B cell (primary cell): ENCODE measurements around the gene NKX1-2. TPM values are rescaled to one million over a fixed set of nuclear protein-coding genes. Genes with fewer than 3 reads are reported as not detected.

ENCODE experiments used
- ATAC-seq: fragments of 200-7000 bp; cut with Tn5 transposase; one replicate; pipeline ENCODE4 v1.10.0; 2021; ENCODE audit warnings: low read depth, mild to moderate bottlenecking, moderate number of reproducible peaks, moderate library complexity
- CTCF ChIA-PET: fragments of 350-600 bp; sonication (Branson Sonifier 250); formaldehyde crosslinking; loops from one replicate; lab custom pipeline; 2021; ENCODE audit warnings: antibody characterized with exemption, inconsistent platforms; lab: Charles Lee
- POLR2A ChIA-PET: fragments of 350-600 bp; sonication (Branson Sonifier 250); formaldehyde crosslinking; loops from one replicate; lab custom pipeline; 2021; ENCODE audit warnings: antibody characterized with exemption; lab: Charles Lee
- DNase-seq: peaks from one replicate; pipeline ENCODE4 v3.0.0; 2013
- H2AFZ ChIP-seq: 2 replicates; pipeline ENCODE4 v1.6.1; 2012; ENCODE audit warnings: mild to moderate bottlenecking, low read depth, low read length; ENCODE audit not compliant: insufficient read depth, poor library complexity, severe bottlenecking
- H3K27ac ChIP-seq, 2 donors: 1 replicate in 1 of 2; 2 replicates in 1 of 2; pipeline ENCODE4 v1.5.1; 2012 to 2013; ENCODE audit warnings: low read length in 2 of 2, mild to moderate bottlenecking in 2 of 2, moderate library complexity in 1 of 2
- H3K27me3 ChIP-seq, 4 experiments: fragments of 200-600 bp in 1 of 4; sonication (generic) in 1 of 4; replicated peaks in 1 of 4; 1 replicate in 2 of 4; 2 replicates in 2 of 4; pipeline versions ENCODE4 v1.6.1 to v1.7.0; 2013 to 2016; ENCODE audit warnings: low read length in 3 of 4, mild to moderate bottlenecking in 2 of 4, mixed read lengths in 1 of 4, moderate library complexity in 1 of 4; ENCODE audit not compliant: insufficient read depth in 4 of 4, control insufficient read depth in 3 of 4; ENCODE audit errors: control extremely low read depth in 1 of 4
- H3K36me3 ChIP-seq, 2 experiments: replicated peaks in 1 of 2; 1 replicate in 1 of 2; 2 replicates in 1 of 2; pipeline versions ENCODE4 v1.6.1 to v1.7.1; 2013; ENCODE audit warnings: low read length in 1 of 2; ENCODE audit not compliant: insufficient read depth in 2 of 2, control insufficient read depth in 1 of 2; ENCODE audit errors: control extremely low read depth in 1 of 2, extremely low read depth in 1 of 2
- H3K4me1 ChIP-seq, 2 donors: fragments of 200-600 bp in 1 of 2; sonication (generic) in 1 of 2; 1 replicate in 1 of 2; 2 replicates in 1 of 2; pipeline versions ENCODE4 v1.5.1 to v1.6.1; 2013 to 2017; ENCODE audit warnings: low read length in 2 of 2; ENCODE audit not compliant: control insufficient read depth in 2 of 2, insufficient read depth in 2 of 2
- H3K4me2 ChIP-seq: replicated peaks from 2 replicates; pipeline ENCODE3; 2012; ENCODE audit warnings: mild to moderate bottlenecking, low read depth, low read length; ENCODE audit not compliant: poor library complexity, severe bottlenecking
- H3K4me3 ChIP-seq, 5 experiments: fragments of 200-600 bp in 1 of 5; sonication (generic) in 1 of 5; 1 replicate in 3 of 5; 2 replicates in 2 of 5; pipeline versions ENCODE4 v1.5.1 to v1.7.0; 2011 to 2016; ENCODE audit warnings: low read length in 4 of 5, mild to moderate bottlenecking in 4 of 5, low read depth in 2 of 5, control low read depth in 1 of 5, moderate library complexity in 1 of 5; ENCODE audit not compliant: insufficient read depth in 1 of 5; ENCODE audit errors: control extremely low read depth in 1 of 5, extremely low read depth in 1 of 5
- H3K79me2 ChIP-seq: fragments of 200-600 bp; sonication (generic); one replicate; pipeline ENCODE4 v1.6.0; 2016; ENCODE audit warnings: low read length; ENCODE audit not compliant: control insufficient read depth, insufficient read depth
- H3K9ac ChIP-seq: fragments of 200-600 bp; sonication (generic); 2 replicates; pipeline ENCODE4 v1.6.1; 2017; ENCODE audit warnings: mild to moderate bottlenecking, low read length, moderate library complexity
- H3K9me3 ChIP-seq, 3 donors: one replicate each; pipeline versions ENCODE4 v1.6.1 to v1.7.1; 2013; ENCODE audit warnings: low read length in 2 of 3; ENCODE audit not compliant: control insufficient read depth in 2 of 3, insufficient read depth in 1 of 3; ENCODE audit errors: control extremely low read depth in 1 of 3
- H4K20me1 ChIP-seq: 2 replicates; pipeline ENCODE4 v1.6.0; 2012; ENCODE audit warnings: mild to moderate bottlenecking, low read length; ENCODE audit not compliant: insufficient read depth, control insufficient read depth, poor library complexity, severe bottlenecking
- H3K27ac Mint-ChIP-seq: one replicate; pipeline ENCODE4 v1.8.0; 2021; ENCODE audit warnings: mixed read lengths
- H3K27me3 Mint-ChIP-seq: one replicate; pipeline ENCODE4 v1.8.0; 2021; ENCODE audit warnings: mixed read lengths
- H3K4me1 Mint-ChIP-seq: one replicate; pipeline ENCODE4 v1.8.0; 2021; ENCODE audit warnings: mixed read lengths
- H3K4me3 Mint-ChIP-seq: one replicate; pipeline ENCODE4 v1.8.0; 2021; ENCODE audit warnings: mixed read lengths
- H3K9me3 Mint-ChIP-seq: one replicate; pipeline ENCODE4 v1.8.0; 2022; ENCODE audit warnings: mixed read lengths; ENCODE audit not compliant: insufficient read depth
- CTCF ChIP-seq: fragments of 200-600 bp; IDR thresholded peaks from one replicate; pipeline ENCODE4 v1.8.0; 2022; ENCODE audit warnings: antibody characterized with exemption, mild to moderate bottlenecking
- EZH2 ChIP-seq: IDR thresholded peaks from 2 replicates; pipeline ENCODE4 v1.6.1; 2012; ENCODE audit warnings: borderline replicate concordance, low read depth, mild to moderate bottlenecking, moderate library complexity, low read length; ENCODE audit not compliant: insufficient read depth, poor library complexity, severe bottlenecking
- WGBS: methylation state at CpG from one replicate; pipeline ENCODE4 v1.1.5; 2013; ENCODE audit warnings: missing lambda C conversion rate; ENCODE audit not compliant: insufficient coverage; 5-methylcytosine and 5-hydroxymethylcytosine counted together
- intact Hi-C: fragments of 100-400 bp; cut with micrococcal nuclease; formaldehyde crosslinking; loops from one replicate; pipeline ENCODE4 v1.10.0; 2022
- polyA plus RNA-seq: library from polyadenylated mRNA; depleted of rRNA; stranded (reverse); fragments of >200 nt; gene quantifications from 2 replicates; pipeline ENCODE4 v1.2.3, GENCODE V29; 2012
- total RNA-seq, 2 donors: library from RNA; stranded (reverse); fragments of 120-200 nt in 1 of 2; gene quantifications; 1 replicate in 1 of 2; 2 replicates in 1 of 2; pipeline versions ENCODE4 v1.2.3 to v1.2.4, GENCODE V29; 2013 to 2022

NKX1-2 gene
- total and polyA plus RNA-seq, 2 donors (not counting 1 experiment from before 2014, with no cell fraction given) = not detected

GRCh38 chr10:124476043-124476725 is 26.3 kb upstream of the NKX1-2 start:
- Mint-ChIP-seq H3K4me3 (no peak overlapping the region), H3K27me3 (no peaks in the 10 kb centered on the region), H3K4me1 (peaks cover 7% of the 10 kb centered on the region), H3K9me3 (no peaks in the 10 kb centered on the region), H3K27ac (no peak overlapping the region)
- Histone ChIP-seq H4K20me1 (no peaks in the 10 kb centered on the region), H3K4me1 (no peaks in the 10 kb centered on the region), H3K27ac (no peak overlapping the region), H2AFZ (no peak overlapping the region), H3K4me2 (no peak overlapping the region), H3K4me3 (no peak overlapping the region), H3K27me3 (no peaks in the 10 kb centered on the region), H3K36me3 (no peaks in the 10 kb centered on the region), H3K79me2 (no peaks in the 10 kb centered on the region), H3K9me3 (no peaks in the 10 kb centered on the region), H3K9ac (no peak overlapping the region)
- POLR2A ChIA-PET = no interaction called here
- no peak for DNase-seq
- no peak for ATAC-seq
- CTCF ChIA-PET = interaction anchor here (0.8 kb wide), 1 partner anchor 44 kb away, joined by 3 read pairs; no protein-coding TSS in a partner anchor
- WGBS = 93% methylated on average over 17 of the region's 23 CpGs
- intact Hi-C loops = no loop called here
- TF ChIP-seq EZH2 = no peak
- TF ChIP-seq CTCF = no peak

GRCh38 chr10:124474514-124475070 is 24.8 kb upstream of the NKX1-2 start:
- no peak overlapping the region for H3K27ac Mint-ChIP-seq
- CTCF ChIA-PET = no interaction called here
- TF ChIP-seq EZH2 (no peak), CTCF (no peak)

More at GRCh38 chr10:124474514-124475070, 24.8 kb upstream of the NKX1-2 start:
- H4K20me1 ChIP-seq = no peaks in the 10 kb centered on the region
- peaks cover 0 to 3% of the 10 kb centered on the region in 2 experiments for H3K36me3 ChIP-seq
- no peak for ATAC-seq
- no peak overlapping the region for H3K4me3 ChIP-seq
- H3K9me3 ChIP-seq = no peaks in the 10 kb centered on the region
- H3K79me2 ChIP-seq = peaks cover 10% of the 10 kb centered on the region
- POLR2A ChIA-PET = no interaction called here
- H3K4me1 Mint-ChIP-seq = peaks cover 7% of the 10 kb centered on the region
- no peak for DNase-seq
- no peak overlapping the region for H3K27ac ChIP-seq
- intact Hi-C loops = no loop called here
- H3K9me3 Mint-ChIP-seq = no peaks in the 10 kb centered on the region
- H2AFZ ChIP-seq = no peak overlapping the region
- no peaks in the 10 kb centered on the region for H3K27me3 ChIP-seq
- no peak overlapping the region for H3K9ac ChIP-seq
- H3K4me2 ChIP-seq = no peak overlapping the region
- 90% methylated on average over 7 of the region's 9 CpGs for WGBS
- H3K4me3 Mint-ChIP-seq = no peak overlapping the region
- no peaks in the 10 kb centered on the region for H3K27me3 Mint-ChIP-seq
- no peaks in the 10 kb centered on the region for H3K4me1 ChIP-seq
